MM.1S (cell line): ENCODE measurements around the gene TSPAN7.

ENCODE experiments used
- DNase-seq: peaks from one replicate; pipeline ENCODE4 v3.0.0-alpha.2; 2015
- H2AFZ ChIP-seq: fragments of 300-600 bp; sonication (generic); 2 replicates; pipeline ENCODE4 v1.6.0; 2016; ENCODE audit warnings: antibody characterized with exemption, low read length
- H3F3A ChIP-seq: fragments of 300-600 bp; sonication (generic); 2 replicates; pipeline ENCODE4 v1.6.1; 2016; ENCODE audit warnings: mild to moderate bottlenecking, antibody characterized with exemption, low read length, moderate library complexity, mixed read lengths; ENCODE audit not compliant: insufficient read depth
- H3K27ac ChIP-seq: fragments of 300-600 bp; sonication (generic); 2 replicates; pipeline ENCODE4 v1.5.1; 2016; ENCODE audit warnings: mild to moderate bottlenecking, low read length
- H3K27me3 ChIP-seq: fragments of 300-600 bp; sonication (generic); replicated peaks from 2 replicates; pipeline ENCODE4 v1.6.0; 2016; ENCODE audit warnings: low read length; ENCODE audit not compliant: insufficient read depth
- H3K36me3 ChIP-seq: fragments of 300-600 bp; sonication (generic); replicated peaks from 2 replicates; pipeline ENCODE4 v1.6.1; 2016; ENCODE audit warnings: mild to moderate bottlenecking, low read length, mixed read lengths; ENCODE audit not compliant: insufficient read depth
- H3K4me1 ChIP-seq: fragments of 300-600 bp; sonication (generic); 2 replicates; pipeline ENCODE4 v1.6.1; 2016; ENCODE audit warnings: low read length, mixed read lengths
- H3K4me2 ChIP-seq: fragments of 300-600 bp; sonication (generic); 2 replicates; pipeline ENCODE4 v1.6.0; 2016; ENCODE audit warnings: low read depth, low read length
- H3K4me3 ChIP-seq: fragments of 300-600 bp; sonication (generic); 2 replicates; pipeline ENCODE4 v1.5.1; 2016; ENCODE audit warnings: low read length, mixed read lengths
- H3K79me2 ChIP-seq: fragments of 300-600 bp; sonication (generic); 2 replicates; pipeline ENCODE4 v1.6.1; 2016; ENCODE audit warnings: mixed run types, low read length, mixed read lengths
- H3K9ac ChIP-seq: fragments of 300-600 bp; sonication (generic); 2 replicates; pipeline ENCODE4 v1.6.1; 2016; ENCODE audit warnings: low read length, mixed read lengths
- H3K9me2 ChIP-seq: fragments of 300-600 bp; sonication (generic); replicated peaks from 2 replicates; pipeline ENCODE4 v1.6.1; 2016; ENCODE audit warnings: mild to moderate bottlenecking, low read length, mixed read lengths; ENCODE audit not compliant: insufficient read depth
- H3K9me3 ChIP-seq: fragments of 300-600 bp; sonication (generic); replicated peaks from 2 replicates; pipeline ENCODE4 v1.6.1; 2016; ENCODE audit warnings: mild to moderate bottlenecking, low read length, mixed read lengths; ENCODE audit not compliant: insufficient read depth
- H4K20me1 ChIP-seq: fragments of 300-600 bp; sonication (generic); 2 replicates; pipeline ENCODE4 v1.6.1; 2016; ENCODE audit warnings: mild to moderate bottlenecking, low read length, moderate library complexity, mixed read lengths; ENCODE audit not compliant: insufficient read depth
- EZH2 ChIP-seq: fragments of 300-600 bp; sonication (generic); optimal IDR thresholded peaks from 2 replicates; pipeline ENCODE3; 2017; ENCODE audit warnings: low read depth, mild to moderate bottlenecking, antibody characterized with exemption, low read length, mixed read lengths
- EZH2phosphoT487 ChIP-seq: fragments of 300-600 bp; sonication (generic); IDR thresholded peaks from 2 replicates; pipeline ENCODE4 v1.6.1; 2018; ENCODE audit warnings: antibody characterized with exemption, low read length
- TF ChIP-seq, protein P1 (sequence below): fragments of 300-600 bp; sonication (generic); IDR thresholded peaks from 2 replicates; pipeline ENCODE4 v1.5.1; 2016; ENCODE audit warnings: antibody characterized with exemption, low read length, mixed read lengths

Gene TSPAN7

DNA sequence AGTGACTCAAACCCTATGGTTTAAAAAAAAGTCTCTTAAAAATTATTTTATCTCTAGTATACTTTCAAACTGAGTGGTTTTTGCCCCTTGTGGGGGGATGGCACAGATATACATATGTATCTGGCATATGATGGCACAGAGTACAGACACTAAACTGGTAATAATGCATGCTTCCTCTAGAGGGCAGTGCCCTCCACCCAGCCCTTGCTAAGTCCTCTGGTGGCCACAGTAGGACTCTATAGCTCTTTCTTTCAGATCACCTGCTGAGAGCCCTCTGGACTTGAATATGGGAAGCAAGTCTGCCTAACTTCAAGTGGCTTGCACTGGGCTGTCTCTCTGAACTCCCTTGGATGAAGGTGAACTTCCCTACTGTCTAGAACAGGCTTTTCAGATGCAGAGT, 66.3 kb downstream of the TSPAN7 start:
- TF ChIP-seq, protein P1, sequence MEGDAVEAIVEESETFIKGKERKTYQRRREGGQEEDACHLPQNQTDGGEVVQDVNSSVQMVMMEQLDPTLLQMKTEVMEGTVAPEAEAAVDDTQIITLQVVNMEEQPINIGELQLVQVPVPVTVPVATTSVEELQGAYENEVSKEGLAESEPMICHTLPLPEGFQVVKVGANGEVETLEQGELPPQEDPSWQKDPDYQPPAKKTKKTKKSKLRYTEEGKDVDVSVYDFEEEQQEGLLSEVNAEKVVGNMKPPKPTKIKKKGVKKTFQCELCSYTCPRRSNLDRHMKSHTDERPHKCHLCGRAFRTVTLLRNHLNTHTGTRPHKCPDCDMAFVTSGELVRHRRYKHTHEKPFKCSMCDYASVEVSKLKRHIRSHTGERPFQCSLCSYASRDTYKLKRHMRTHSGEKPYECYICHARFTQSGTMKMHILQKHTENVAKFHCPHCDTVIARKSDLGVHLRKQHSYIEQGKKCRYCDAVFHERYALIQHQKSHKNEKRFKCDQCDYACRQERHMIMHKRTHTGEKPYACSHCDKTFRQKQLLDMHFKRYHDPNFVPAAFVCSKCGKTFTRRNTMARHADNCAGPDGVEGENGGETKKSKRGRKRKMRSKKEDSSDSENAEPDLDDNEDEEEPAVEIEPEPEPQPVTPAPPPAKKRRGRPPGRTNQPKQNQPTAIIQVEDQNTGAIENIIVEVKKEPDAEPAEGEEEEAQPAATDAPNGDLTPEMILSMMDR: peak; percentile 80
- TF ChIP-seq EZH2phosphoT487: no peak
- peak; percentile 56 for DNase-seq
- no peaks in the 10 kb centered on the region for H3K27me3 ChIP-seq
- H4K20me1 ChIP-seq: no peaks in the 10 kb centered on the region
- H3K36me3 ChIP-seq: no peaks in the 10 kb centered on the region
- H3K9me2 ChIP-seq: no peaks in the 10 kb centered on the region
- H3K9ac ChIP-seq: no peak overlapping the region
- H3F3A ChIP-seq: no peaks in the 10 kb centered on the region
- H3K4me1 ChIP-seq: peaks cover 4% of the 10 kb centered on the region; the same call in 1 of the 2 replicates
- H3K4me2 ChIP-seq: no peak overlapping the region
- H2AFZ ChIP-seq: no peak overlapping the region
- H3K27ac ChIP-seq: no peak overlapping the region
- H3K79me2 ChIP-seq: peaks cover 12% of the 10 kb centered on the region; the same call in 1 of the 2 replicates
- H3K4me3 ChIP-seq: no peak overlapping the region
- H3K9me3 ChIP-seq: no peaks in the 10 kb centered on the region

DNA sequence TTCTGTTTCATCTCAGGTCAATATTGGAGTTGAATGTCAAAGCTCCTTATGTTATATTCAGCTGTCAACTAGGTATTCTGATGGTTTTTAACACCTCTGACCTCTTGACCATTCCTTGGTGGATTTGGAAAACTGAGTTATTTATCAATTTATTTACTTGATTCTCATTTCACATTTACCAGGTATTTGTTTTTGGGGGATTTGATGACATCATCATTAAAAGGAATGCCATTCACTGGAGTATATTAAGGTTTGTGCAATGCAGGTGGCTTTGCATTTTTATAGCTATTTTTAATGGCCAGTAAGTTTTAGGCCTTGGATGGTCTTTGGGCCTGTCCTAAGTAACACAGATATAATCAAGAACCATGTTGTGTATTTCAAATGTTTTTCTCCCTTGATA, 67.2 kb downstream of the TSPAN7 start:
- DNase-seq: no peak
- TF ChIP-seq EZH2phosphoT487 (no peak), EZH2 (no peak)
- TF ChIP-seq, protein P1: no peak

DNA sequence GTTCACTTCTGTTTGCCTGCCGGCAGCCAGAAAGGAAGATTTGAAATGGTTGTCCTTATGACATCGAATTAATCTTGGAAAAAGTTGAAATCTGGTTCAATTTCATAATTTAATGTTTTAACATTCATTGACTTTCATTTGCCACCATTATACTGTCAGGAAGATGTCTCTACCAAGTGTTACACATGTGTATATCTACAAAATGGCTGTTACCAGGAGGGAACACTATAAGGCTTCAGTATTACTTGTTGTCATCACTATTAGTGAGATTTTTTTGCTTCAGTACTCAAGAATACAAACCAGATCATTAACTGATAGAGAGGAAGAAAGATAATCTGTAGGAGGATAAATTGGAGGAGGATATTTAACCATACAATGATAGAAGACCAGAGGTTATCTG, 71.2 kb downstream of the TSPAN7 start:
- Histone ChIP-seq H3K27me3 (no peaks in the 10 kb centered on the region), H3K9ac (no peak overlapping the region), H3K9me2 (no peaks in the 10 kb centered on the region), H3K9me3 (no peaks in the 10 kb centered on the region), H3K4me2 (peak overlapping the region; percentile 62; the same call in 1 of the 2 replicates), H3K4me3 (no peak overlapping the region), H3K27ac (no peak overlapping the region), H3F3A (no peaks in the 10 kb centered on the region), H4K20me1 (no peaks in the 10 kb centered on the region), H3K4me1 (peaks cover 4% of the 10 kb centered on the region; the same call in 1 of the 2 replicates), H3K79me2 (peaks cover 7% of the 10 kb centered on the region; the same call in 1 of the 2 replicates), H3K36me3 (no peaks in the 10 kb centered on the region), H2AFZ (no peak overlapping the region)
- no peak for TF ChIP-seq EZH2phosphoT487
- TF ChIP-seq, protein P1: no peak
- TF ChIP-seq EZH2: no peak
- no peak for DNase-seq

More for the DNA sequence above, 67.2 kb downstream of the TSPAN7 start:
- Histone ChIP-seq H3K4me3 (no peak overlapping the region), H2AFZ (no peak overlapping the region), H3K4me2 (no peak overlapping the region), H3K27ac (no peak overlapping the region), H3K27me3 (no peaks in the 10 kb centered on the region), H3K9me2 (no peaks in the 10 kb centered on the region), H3K79me2 (peaks cover 12% of the 10 kb centered on the region; the same call in 1 of the 2 replicates), H3K4me1 (peaks cover 4% of the 10 kb centered on the region; the same call in 1 of the 2 replicates), H3F3A (no peaks in the 10 kb centered on the region), H3K9ac (no peak overlapping the region), H4K20me1 (no peaks in the 10 kb centered on the region), H3K36me3 (no peaks in the 10 kb centered on the region), H3K9me3 (no peaks in the 10 kb centered on the region)
